SK-N-SH (cell line): ENCODE measurements around the gene PADI4. TPM values are rescaled to one million over a fixed set of nuclear protein-coding genes. Genes with fewer than 3 reads are reported as not detected.

Source experiments
- CTCF ChIA-PET: fragments of 300-600, 350-600 bp; formaldehyde crosslinking; extraction: SDS; loops from one replicate; lab custom pipeline; 2021; lab: Yijun Ruan, JAX
- POLR2A ChIA-PET: fragments of 350-600 bp; sonication (Branson Sonifier 250); formaldehyde crosslinking; extraction: SDS; loops from one replicate; lab custom pipeline; 2020; ENCODE audit warnings: antibody characterized with exemption, inconsistent platforms; lab: Yijun Ruan, JAX
- DNase-seq: peaks from one replicate; pipeline ENCODE4 v3.0.0; 2012
- H2AFZ ChIP-seq: fragments of 200-600 bp; sonication (generic); 2 replicates; pipeline ENCODE4 v1.8.1; 2016; ENCODE audit warnings: antibody characterized with exemption, mild to moderate bottlenecking, low read depth
- H3F3A ChIP-seq: fragments of 200-600 bp; sonication (generic); replicated peaks from 2 replicates; pipeline ENCODE3; 2016; ENCODE audit warnings: antibody characterized with exemption, mild to moderate bottlenecking; ENCODE audit not compliant: insufficient read depth
- H3K27ac ChIP-seq, 2 experiments: fragments of 200-500 bp in 1 of 2; fragments of 200-600 bp in 1 of 2; sonication (Bioruptor generic) in 1 of 2; sonication (generic), shearing (Covaris generic) in 1 of 2; 2 replicates each; pipeline versions ENCODE4 v1.5.1 to v1.6.1; 2014 to 2016; ENCODE audit warnings: low read depth in 2 of 2, inconsistent platforms in 1 of 2, low read length in 1 of 2, mild to moderate bottlenecking in 1 of 2, mixed read lengths in 1 of 2
- H3K27me3 ChIP-seq: fragments of 200-600 bp; sonication (generic), shearing (Covaris generic); 2 replicates; pipeline ENCODE4 v1.6.1; 2016; ENCODE audit warnings: mixed run types; ENCODE audit not compliant: insufficient read depth
- H3K36me3 ChIP-seq, 2 experiments: fragments of 200-500 bp in 1 of 2; fragments of 200-600 bp in 1 of 2; sonication (Bioruptor generic) in 1 of 2; sonication (generic) in 1 of 2; replicated peaks in 1 of 2; 2 replicates each; pipeline versions ENCODE3 to v1.5.1; 2014 to 2016; ENCODE audit warnings: low read length in 1 of 2, mild to moderate bottlenecking in 1 of 2; ENCODE audit not compliant: insufficient read depth in 2 of 2, control insufficient read depth in 1 of 2
- H3K4me1 ChIP-seq, 2 experiments: fragments of 200-500 bp in 1 of 2; fragments of 200-600 bp in 1 of 2; sonication (Bioruptor generic) in 1 of 2; sonication (generic), shearing (Covaris generic) in 1 of 2; 2 replicates each; pipeline versions ENCODE4 v1.5.1 to v1.6.1; 2014 to 2016; ENCODE audit warnings: low read depth in 1 of 2, low read length in 1 of 2, mixed run types in 1 of 2; ENCODE audit not compliant: insufficient read depth in 2 of 2, control insufficient read depth in 1 of 2
- H3K4me2 ChIP-seq: fragments of 200-600 bp; sonication (generic), shearing (Covaris generic); 2 replicates; pipeline ENCODE4 v1.6.1; 2017; ENCODE audit warnings: mixed run types
- H3K4me3 ChIP-seq, 2 experiments: fragments of 200-500 bp in 1 of 2; fragments of 200-600 bp in 1 of 2; sonication (Bioruptor generic) in 1 of 2; sonication (generic), shearing (Covaris generic) in 1 of 2; 2 replicates each; pipeline versions ENCODE4 v1.5.1 to v1.8.1; 2014 to 2016; ENCODE audit warnings: low read depth in 2 of 2, inconsistent platforms in 1 of 2, low read length in 1 of 2, mild to moderate bottlenecking in 1 of 2, mixed read lengths in 1 of 2, moderate library complexity in 1 of 2
- H3K79me2 ChIP-seq: fragments of 200-600 bp; sonication (generic); 2 replicates; pipeline ENCODE4 v1.8.1; 2017; ENCODE audit warnings: mild to moderate bottlenecking; ENCODE audit not compliant: insufficient read depth
- H3K9ac ChIP-seq: fragments of 200-600 bp; sonication (generic); 2 replicates; pipeline ENCODE4 v1.6.1; 2017; ENCODE audit warnings: mixed run types
- H3K9me2 ChIP-seq: fragments of 200-600 bp; sonication (generic); 2 replicates; pipeline ENCODE4 v1.6.1; 2017; ENCODE audit warnings: mixed run types
- H3K9me3 ChIP-seq: fragments of 200-600 bp; sonication (generic); 2 replicates; pipeline ENCODE4 v1.6.1; 2017; ENCODE audit warnings: mixed run types, mild to moderate bottlenecking, moderate library complexity
- H4K20me1 ChIP-seq: fragments of 200-600 bp; sonication (generic); 2 replicates; pipeline ENCODE4 v1.6.1; 2017; ENCODE audit warnings: mild to moderate bottlenecking, mixed run types; ENCODE audit not compliant: insufficient read depth
- ELF1 ChIP-seq: IDR thresholded peaks from 2 replicates; pipeline ENCODE4 v1.4.0; 2012
- EP300 ChIP-seq, 2 experiments: IDR thresholded peaks; 2 replicates each; pipeline versions ENCODE4 v1.4.0 to v1.6.1; 2012; ENCODE audit warnings: borderline replicate concordance in 1 of 2, low read depth in 1 of 2, low read length in 1 of 2
- EZH2phosphoT487 ChIP-seq: fragments of 200-600 bp; sonication (generic); IDR thresholded peaks from 2 replicates; pipeline ENCODE4 v1.6.1; 2017; ENCODE audit warnings: low read depth, mixed run types, mild to moderate bottlenecking, antibody characterized with exemption, moderate library complexity, borderline replicate concordance
- FOSL2 ChIP-seq: IDR thresholded peaks from 2 replicates; pipeline ENCODE4 v1.4.0; 2012; ENCODE audit warnings: low read depth, mild to moderate bottlenecking, moderate library complexity, borderline replicate concordance
- FOXJ3 ChIP-seq: sonication (generic); formaldehyde crosslinking; IDR thresholded peaks from 2 replicates; pipeline ENCODE4 v1.5.1; 2020; ENCODE audit warnings: mild to moderate bottlenecking, missing genetic modification reagents
- FOXM1 ChIP-seq: IDR thresholded peaks from 2 replicates; pipeline ENCODE4 v1.4.0; 2012; ENCODE audit warnings: low read depth, mild to moderate bottlenecking
- GABPA ChIP-seq: IDR thresholded peaks from 2 replicates; pipeline ENCODE4 v1.4.0; 2012; ENCODE audit warnings: low read depth, mild to moderate bottlenecking
- NFIC ChIP-seq: IDR thresholded peaks from 2 replicates; pipeline ENCODE4 v1.4.0; 2012; ENCODE audit warnings: borderline replicate concordance
- POLR2AphosphoS5 ChIP-seq: IDR thresholded peaks from 2 replicates; pipeline ENCODE4 v1.6.1; 2012; ENCODE audit warnings: low read depth, low read length
- RXRA ChIP-seq: IDR thresholded peaks from 2 replicates; pipeline ENCODE4 v1.4.0; 2012; ENCODE audit warnings: low read depth, mild to moderate bottlenecking, borderline replicate concordance
- SMC3 ChIP-seq: IDR thresholded peaks from 2 replicates; pipeline ENCODE4 v1.6.1; 2012; ENCODE audit warnings: low read depth, low read length, improper control_type of control experiment
- TAF1 ChIP-seq: IDR thresholded peaks from 2 replicates; pipeline ENCODE4 v1.6.1; 2012; ENCODE audit warnings: low read depth, mild to moderate bottlenecking, low read length, moderate library complexity, borderline replicate concordance
- YY1 ChIP-seq: IDR thresholded peaks from 2 replicates; pipeline ENCODE4 v1.4.0; 2012; ENCODE audit warnings: low read depth, mild to moderate bottlenecking
- WGBS: methylation state at CpG from one replicate; pipeline ENCODE4 v1.1.6; 2017; ENCODE audit warnings: low lambda C conversion rate; 5-methylcytosine and 5-hydroxymethylcytosine counted together
- polyA plus RNA-seq, 3 experiments: library from polyadenylated mRNA; depleted of rRNA; stranded (reverse); fragments of >200 nt; gene quantifications; 2 replicates each; pipeline ENCODE4 v1.2.3, GENCODE V29; 2012
- TF ChIP-seq, protein P1 (sequence below): IDR thresholded peaks from 2 replicates; pipeline ENCODE4 v1.6.1; 2012; ENCODE audit warnings: mild to moderate bottlenecking, low read depth, low read length, moderate library complexity
- TF ChIP-seq, protein P2 (sequence below): IDR thresholded peaks from 2 replicates; pipeline ENCODE4; 2012

PADI4 gene
- polyA plus RNA-seq, 1 of the 3 experiments (the other 2 are of a cell fraction), result not detected

DNA sequence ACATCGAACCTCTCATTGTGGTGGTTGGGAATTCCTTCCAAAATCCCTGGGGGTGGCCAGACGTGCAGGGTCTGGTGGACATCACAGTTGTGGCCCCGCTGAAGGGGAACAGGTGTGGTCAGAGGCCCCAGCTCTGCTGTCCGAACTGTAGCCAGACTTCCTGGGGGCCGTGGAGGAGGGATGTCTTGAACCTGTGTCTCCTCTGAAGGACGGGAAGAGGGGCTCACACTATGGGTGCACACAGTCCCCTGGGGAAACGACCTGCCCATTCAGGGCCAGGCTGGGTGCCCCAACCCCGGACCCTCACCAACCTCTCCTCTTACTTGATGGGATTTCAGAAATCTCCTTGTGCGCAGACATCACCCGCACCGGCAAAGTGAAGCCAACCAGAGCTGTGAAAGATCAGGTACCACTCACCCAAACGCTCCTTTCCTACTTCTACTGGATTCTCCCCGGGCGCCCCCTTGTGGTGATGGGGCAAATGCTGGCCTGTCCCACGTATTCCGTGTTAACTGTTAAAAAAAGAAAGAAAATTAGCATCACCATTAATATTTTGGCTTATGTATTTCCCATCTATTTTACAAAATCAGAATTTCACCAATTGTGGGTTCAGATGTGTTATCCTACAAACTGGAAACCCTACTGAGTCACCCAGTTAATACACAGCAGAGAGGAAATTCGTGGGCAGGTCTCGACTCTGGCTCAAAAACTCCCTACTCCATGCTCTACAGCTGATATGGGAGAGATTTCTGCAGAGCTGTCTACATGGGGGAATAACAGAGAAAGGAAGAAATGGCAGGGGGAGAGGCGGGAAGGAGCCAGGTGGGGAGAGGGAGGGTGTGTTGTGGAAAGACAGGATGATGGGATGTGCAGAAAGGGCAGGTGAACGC is 28.1 kb downstream of the PADI4 start (continued):
- TF ChIP-seq, protein P1, sequence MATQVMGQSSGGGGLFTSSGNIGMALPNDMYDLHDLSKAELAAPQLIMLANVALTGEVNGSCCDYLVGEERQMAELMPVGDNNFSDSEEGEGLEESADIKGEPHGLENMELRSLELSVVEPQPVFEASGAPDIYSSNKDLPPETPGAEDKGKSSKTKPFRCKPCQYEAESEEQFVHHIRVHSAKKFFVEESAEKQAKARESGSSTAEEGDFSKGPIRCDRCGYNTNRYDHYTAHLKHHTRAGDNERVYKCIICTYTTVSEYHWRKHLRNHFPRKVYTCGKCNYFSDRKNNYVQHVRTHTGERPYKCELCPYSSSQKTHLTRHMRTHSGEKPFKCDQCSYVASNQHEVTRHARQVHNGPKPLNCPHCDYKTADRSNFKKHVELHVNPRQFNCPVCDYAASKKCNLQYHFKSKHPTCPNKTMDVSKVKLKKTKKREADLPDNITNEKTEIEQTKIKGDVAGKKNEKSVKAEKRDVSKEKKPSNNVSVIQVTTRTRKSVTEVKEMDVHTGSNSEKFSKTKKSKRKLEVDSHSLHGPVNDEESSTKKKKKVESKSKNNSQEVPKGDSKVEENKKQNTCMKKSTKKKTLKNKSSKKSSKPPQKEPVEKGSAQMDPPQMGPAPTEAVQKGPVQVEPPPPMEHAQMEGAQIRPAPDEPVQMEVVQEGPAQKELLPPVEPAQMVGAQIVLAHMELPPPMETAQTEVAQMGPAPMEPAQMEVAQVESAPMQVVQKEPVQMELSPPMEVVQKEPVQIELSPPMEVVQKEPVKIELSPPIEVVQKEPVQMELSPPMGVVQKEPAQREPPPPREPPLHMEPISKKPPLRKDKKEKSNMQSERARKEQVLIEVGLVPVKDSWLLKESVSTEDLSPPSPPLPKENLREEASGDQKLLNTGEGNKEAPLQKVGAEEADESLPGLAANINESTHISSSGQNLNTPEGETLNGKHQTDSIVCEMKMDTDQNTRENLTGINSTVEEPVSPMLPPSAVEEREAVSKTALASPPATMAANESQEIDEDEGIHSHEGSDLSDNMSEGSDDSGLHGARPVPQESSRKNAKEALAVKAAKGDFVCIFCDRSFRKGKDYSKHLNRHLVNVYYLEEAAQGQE, result no peak

DNA sequence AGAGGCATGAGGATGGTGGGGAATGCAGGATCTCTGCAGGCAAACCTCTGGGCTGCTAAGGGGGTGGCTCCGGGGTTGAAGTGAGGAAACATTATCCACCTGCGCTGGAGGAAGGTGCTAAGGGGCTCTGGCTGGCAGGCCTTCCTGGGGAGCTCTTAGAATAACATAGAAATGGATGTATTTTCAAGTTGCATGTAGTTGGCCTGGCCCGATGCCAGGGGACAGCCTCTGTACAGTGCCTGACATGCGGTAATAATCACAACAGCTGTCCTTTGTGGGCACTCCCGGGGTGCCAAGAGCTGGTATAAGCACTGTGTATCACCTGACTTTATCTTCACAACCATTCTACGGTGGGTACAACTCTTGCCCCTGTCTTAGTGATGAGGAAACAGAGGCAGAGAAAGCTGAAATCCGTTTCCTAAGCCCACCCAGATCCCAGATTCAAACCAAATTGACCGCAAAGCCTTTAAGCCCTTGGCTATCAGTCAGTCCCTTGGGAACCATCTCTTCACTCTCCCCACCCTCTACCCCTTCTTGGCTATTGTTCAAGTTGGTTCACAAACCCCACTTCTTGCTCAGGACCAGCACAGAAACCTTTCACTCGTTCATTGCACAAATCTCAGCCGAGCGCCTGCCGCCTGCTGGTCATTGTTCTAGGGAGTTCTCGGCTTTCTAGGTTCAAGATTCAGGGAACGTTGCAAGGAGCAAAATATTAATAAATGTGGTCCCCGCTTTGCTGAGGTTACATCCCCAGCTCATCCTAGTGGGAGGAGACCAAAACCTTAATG is 30.9 kb downstream of the PADI4 start:
- 66% methylated on average over 14 of the region's 15 CpGs for WGBS
- POLR2A ChIA-PET, result no interaction called here
- H3K27me3 ChIP-seq, result no peaks in the 10 kb centered on the region; the same call in 1 of the 2 replicates
- H3K27ac ChIP-seq, result no peak overlapping the region
- H3K4me3 ChIP-seq, result no peak overlapping the region
- no peaks in the 10 kb centered on the region for H3K4me1 ChIP-seq
- H3K4me2 ChIP-seq, result no peak overlapping the region
- no peaks in the 10 kb centered on the region for H4K20me1 ChIP-seq
- CTCF ChIA-PET, result interaction anchor here (0.6 to 9.4 kb wide), 3 partner anchors 25 to 214 kb away, joined by 3 to 60 read pairs (median 3); no protein-coding TSS in a partner anchor
- no peaks in the 10 kb centered on the region for H3K9me3 ChIP-seq
- H3K79me2 ChIP-seq, result no peaks in the 10 kb centered on the region
- no peaks in the 10 kb centered on the region for H3K9me2 ChIP-seq
- no peak overlapping the region for H3K9ac ChIP-seq
- no peaks in the 10 kb centered on the region for H3K36me3 ChIP-seq
- TF ChIP-seq EP300 (IDR thresholded peaks at IDR 0.05; ENCODE audit: borderline replicate concordance in 1 of 2, low read depth in 1 of 2, low read length in 1 of 2) (no peak), EZH2phosphoT487 (no peak), FOXM1 (no peak), YY1 (no peak), ELF1 (no peak), FOSL2 (no peak), GABPA (no peak), FOXJ3 (no peak), POLR2AphosphoS5 (no peak), TAF1 (no peak), SMC3 (no peak), NFIC (no peak), RXRA (no peak)
- TF ChIP-seq, protein P1, result no peak
- TF ChIP-seq, protein P2, sequence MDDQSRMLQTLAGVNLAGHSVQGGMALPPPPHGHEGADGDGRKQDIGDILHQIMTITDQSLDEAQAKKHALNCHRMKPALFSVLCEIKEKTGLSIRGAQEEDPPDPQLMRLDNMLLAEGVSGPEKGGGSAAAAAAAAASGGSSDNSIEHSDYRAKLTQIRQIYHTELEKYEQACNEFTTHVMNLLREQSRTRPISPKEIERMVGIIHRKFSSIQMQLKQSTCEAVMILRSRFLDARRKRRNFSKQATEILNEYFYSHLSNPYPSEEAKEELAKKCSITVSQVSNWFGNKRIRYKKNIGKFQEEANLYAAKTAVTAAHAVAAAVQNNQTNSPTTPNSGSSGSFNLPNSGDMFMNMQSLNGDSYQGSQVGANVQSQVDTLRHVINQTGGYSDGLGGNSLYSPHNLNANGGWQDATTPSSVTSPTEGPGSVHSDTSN, result no peak
- no peaks in the 10 kb centered on the region for H3F3A ChIP-seq
- H2AFZ ChIP-seq, result no peak overlapping the region
- no peak for DNase-seq
